Liver (tissue), 9 donors: ENCODE results near the gene CHDH. TPM values are rescaled to one million over a fixed set of nuclear protein-coding genes. Genes with fewer than 3 reads are reported as not detected.

ENCODE experiments used
- DNase-seq: peaks from one replicate; pipeline ENCODE4 v3.0.0-alpha.2; 2017; ENCODE audit warnings: low spot score
- H3K27ac ChIP-seq, 2 donors: one replicate each; pipeline ENCODE4 v1.7.0; 2013; ENCODE audit warnings: inconsistent platforms in 2 of 2, low read length in 2 of 2, control low read depth in 1 of 2, low read depth in 1 of 2, mild to moderate bottlenecking in 1 of 2
- H3K27me3 ChIP-seq, 4 donors: one replicate each; pipeline versions ENCODE4 v1.6.1 to v1.7.0; 2013; ENCODE audit warnings: low read length in 3 of 4, inconsistent platforms in 1 of 4, mild to moderate bottlenecking in 1 of 4, moderate library complexity in 1 of 4; ENCODE audit not compliant: control insufficient read depth in 4 of 4, insufficient read depth in 4 of 4
- H3K36me3 ChIP-seq, 4 donors: one replicate each; pipeline versions ENCODE4 v1.6.1 to v1.7.0; 2013; ENCODE audit warnings: low read length in 3 of 4, mild to moderate bottlenecking in 3 of 4, low read depth in 1 of 4, moderate library complexity in 1 of 4; ENCODE audit not compliant: control insufficient read depth in 4 of 4, insufficient read depth in 3 of 4
- H3K4me1 ChIP-seq, 4 donors: one replicate each; pipeline versions ENCODE4 v1.6.1 to v1.7.0; 2013; ENCODE audit warnings: low read length in 3 of 4, mild to moderate bottlenecking in 3 of 4, moderate library complexity in 1 of 4; ENCODE audit not compliant: control insufficient read depth in 4 of 4, insufficient read depth in 4 of 4
- H3K4me3 ChIP-seq, 3 donors: one replicate each; pipeline versions ENCODE4 v1.6.1 to v1.7.0; 2013; ENCODE audit warnings: low read length in 3 of 3, control low read depth in 1 of 3, low read depth in 1 of 3, mild to moderate bottlenecking in 1 of 3
- H3K9ac ChIP-seq, 2 donors: one replicate each; pipeline ENCODE4 v1.7.0; 2013; ENCODE audit warnings: low read length in 2 of 2, mild to moderate bottlenecking in 2 of 2, moderate library complexity in 2 of 2, control low read depth in 1 of 2, low read depth in 1 of 2
- H3K9me3 ChIP-seq, 4 donors: one replicate each; pipeline versions ENCODE4 v1.6.1 to v1.7.0; 2013; ENCODE audit warnings: low read length in 3 of 4; ENCODE audit not compliant: control insufficient read depth in 4 of 4
- EGR1 ChIP-seq, 2 donors: IDR thresholded peaks; 2 replicates each; pipeline ENCODE4 v1.6.1; 2016 to 2018; ENCODE audit warnings: antibody characterized with exemption in 2 of 2, low read depth in 2 of 2
- FOXA1 ChIP-seq: IDR thresholded peaks from 2 replicates; pipeline ENCODE4 v1.6.1; 2016; ENCODE audit warnings: antibody characterized with exemption
- FOXA2 ChIP-seq: IDR thresholded peaks from 2 replicates; pipeline ENCODE4 v1.6.1; 2016; ENCODE audit warnings: antibody characterized with exemption
- GABPA ChIP-seq, 2 donors: IDR thresholded peaks in 1 of 2; conservative IDR thresholded peaks in 1 of 2; 2 replicates each; pipeline ENCODE4 v1.6.1; 2016; ENCODE audit warnings: antibody characterized with exemption in 2 of 2, mild to moderate bottlenecking in 1 of 2, moderate library complexity in 1 of 2
- HNF4A ChIP-seq, 2 donors: conservative IDR thresholded peaks; 2 replicates each; pipeline ENCODE4 v1.6.1; 2016; ENCODE audit warnings: antibody characterized with exemption in 2 of 2, mild to moderate bottlenecking in 2 of 2
- HNF4G ChIP-seq: IDR thresholded peaks from 2 replicates; pipeline ENCODE4 v1.6.1; 2016; ENCODE audit warnings: antibody characterized with exemption
- JUND ChIP-seq, 2 donors: IDR thresholded peaks; 2 replicates each; pipeline ENCODE4 v1.6.1; 2016; ENCODE audit warnings: antibody characterized with exemption in 2 of 2
- NR2F2 ChIP-seq: IDR thresholded peaks from 2 replicates; pipeline ENCODE4 v1.6.1; 2016; ENCODE audit warnings: antibody characterized with exemption
- RAD21 ChIP-seq, 2 donors: IDR thresholded peaks; 2 replicates each; pipeline ENCODE4 v1.6.1; 2016; ENCODE audit warnings: antibody characterized with exemption in 2 of 2, mild to moderate bottlenecking in 2 of 2
- RXRA ChIP-seq, 2 donors: IDR thresholded peaks; 2 replicates each; pipeline ENCODE4 v1.6.1; 2017 to 2018; ENCODE audit warnings: antibody characterized with exemption in 2 of 2, mild to moderate bottlenecking in 1 of 2
- SP1 ChIP-seq: IDR thresholded peaks from 2 replicates; pipeline ENCODE4 v1.6.1; 2018; ENCODE audit warnings: antibody characterized with exemption, mild to moderate bottlenecking
- TAF1 ChIP-seq: conservative IDR thresholded peaks from 2 replicates; pipeline ENCODE4 v1.6.1; 2016; ENCODE audit warnings: antibody characterized with exemption, mild to moderate bottlenecking
- YY1 ChIP-seq: IDR thresholded peaks from 2 replicates; pipeline ENCODE4 v1.6.1; 2016; ENCODE audit warnings: antibody characterized with exemption, mild to moderate bottlenecking
- WGBS: extraction: QIAGEN DNeasy Blood & Tissue Kit; methylation state at CpG from one replicate; pipeline ENCODE4 v1.1.7; 2013; 5-methylcytosine and 5-hydroxymethylcytosine counted together
- polyA plus RNA-seq, 2 donors: library from polyadenylated mRNA; stranded (reverse) in 1 of 2; unstranded in 1 of 2; fragments of 200-250 nt in 1 of 2; fragments of >200 nt in 1 of 2; fragmentation: Nextera tagmentation in 1 of 2; extraction: Ambion mirVana in 1 of 2; gene quantifications; one replicate each; pipeline versions ENCODE4 v1.2.1 to v1.2.3, GENCODE V29; 2013 to 2015
- total RNA-seq, 2 donors: library from RNA; depleted of rRNA; stranded (reverse); fragments of >200 nt; gene quantifications; one replicate each; pipeline ENCODE4 v1.2.3, GENCODE V29; 2014
- TF ChIP-seq, protein P1 (sequence below): IDR thresholded peaks from 2 replicates; pipeline ENCODE4 v1.6.1; 2016; ENCODE audit warnings: antibody characterized with exemption
- TF ChIP-seq, protein P2 (sequence below): IDR thresholded peaks from 2 replicates; pipeline ENCODE4 v1.6.1; 2016; ENCODE audit warnings: antibody characterized with exemption
- TF ChIP-seq, protein P3 (sequence below): IDR thresholded peaks from 2 replicates; pipeline ENCODE4 v1.6.1; 2016; ENCODE audit warnings: antibody characterized with exemption
- TF ChIP-seq, protein P4 (sequence below): IDR thresholded peaks from 2 replicates; pipeline ENCODE4 v1.6.1; 2016; ENCODE audit warnings: antibody characterized with exemption, mild to moderate bottlenecking
- TF ChIP-seq, protein P5 (sequence below): fragments of 150-350 bp; IDR thresholded peaks from 2 replicates; pipeline ENCODE4 v1.5.1; 2017; ENCODE audit warnings: improper control_type of control experiment, low read depth, low read length; ENCODE audit not compliant: missing input control
- donor health status: healthy.
- donor health status: healthy.
- donor health status: healthy.
- donor health status: healthy.
- donor health status: healthy.

CHDH gene
- total and polyA plus RNA-seq, 4 donors = 9.1 to 34.0 (median 21.2) TPM

DNA sequence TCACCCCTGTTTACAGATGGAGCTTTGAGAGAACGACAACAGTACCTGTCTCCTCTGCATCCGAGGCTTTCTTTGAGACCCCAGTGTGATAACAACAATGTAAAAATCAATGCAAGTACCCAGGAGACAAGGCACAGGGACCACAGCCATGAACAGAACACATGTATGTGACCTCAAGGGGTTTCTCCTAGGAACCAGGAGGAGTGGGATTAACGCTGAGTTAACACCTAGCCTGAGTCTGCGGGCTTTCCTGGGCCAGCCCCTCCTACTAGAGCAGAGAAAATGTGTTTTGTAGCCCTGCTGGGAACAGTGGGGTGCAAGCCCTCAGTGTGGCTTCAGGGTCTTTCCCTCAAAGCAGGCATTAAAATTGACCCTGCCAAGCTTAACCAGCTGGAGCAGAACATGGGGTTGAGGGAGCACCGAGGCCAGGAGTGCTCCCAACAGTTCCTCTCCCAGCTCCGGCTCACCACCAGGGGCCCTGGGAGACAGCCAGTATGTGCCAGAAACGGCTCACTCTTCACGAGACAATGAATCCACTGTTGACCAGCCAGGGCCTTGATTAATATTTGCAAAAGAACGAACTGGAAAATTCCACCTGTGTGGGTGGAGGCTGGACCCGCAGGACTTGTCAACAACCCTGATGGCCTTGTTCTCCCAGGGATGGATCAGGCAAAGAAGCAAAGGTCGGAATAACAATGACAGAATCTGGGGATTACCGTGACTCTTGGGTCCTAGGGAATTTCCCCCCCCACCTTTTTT lies 3.6 kb downstream of the CHDH start:
- TF ChIP-seq RXRA (IDR thresholded peaks at IDR 0.05) (peak; percentile 60 to 82), RAD21 (IDR thresholded peaks at IDR 0.05) (peak; percentile 49 to 63), EGR1 (IDR thresholded peaks at IDR 0.05; ENCODE audit: low read depth in 2 of 2) (peak; percentile 98 to 99), JUND (IDR thresholded peaks at IDR 0.05) (peak; percentile 60 to 80), SP1 (peak; percentile 96), YY1 (peak; percentile 92), HNF4G (peak; percentile 64), FOXA2 (peak; percentile 97), GABPA (IDR thresholded peaks at IDR 0.05 in 1 of 2, conservative IDR thresholded peaks at IDR 0.05 in 1 of 2) (peak in 1 of 2 donors; percentile 40), HNF4A (conservative IDR thresholded peaks at IDR 0.05) (peak; percentile 87 to 94), FOXA1 (peak; percentile 97), TAF1 (peak; percentile 56), NR2F2 (no peak)
- TF ChIP-seq, protein P1, sequence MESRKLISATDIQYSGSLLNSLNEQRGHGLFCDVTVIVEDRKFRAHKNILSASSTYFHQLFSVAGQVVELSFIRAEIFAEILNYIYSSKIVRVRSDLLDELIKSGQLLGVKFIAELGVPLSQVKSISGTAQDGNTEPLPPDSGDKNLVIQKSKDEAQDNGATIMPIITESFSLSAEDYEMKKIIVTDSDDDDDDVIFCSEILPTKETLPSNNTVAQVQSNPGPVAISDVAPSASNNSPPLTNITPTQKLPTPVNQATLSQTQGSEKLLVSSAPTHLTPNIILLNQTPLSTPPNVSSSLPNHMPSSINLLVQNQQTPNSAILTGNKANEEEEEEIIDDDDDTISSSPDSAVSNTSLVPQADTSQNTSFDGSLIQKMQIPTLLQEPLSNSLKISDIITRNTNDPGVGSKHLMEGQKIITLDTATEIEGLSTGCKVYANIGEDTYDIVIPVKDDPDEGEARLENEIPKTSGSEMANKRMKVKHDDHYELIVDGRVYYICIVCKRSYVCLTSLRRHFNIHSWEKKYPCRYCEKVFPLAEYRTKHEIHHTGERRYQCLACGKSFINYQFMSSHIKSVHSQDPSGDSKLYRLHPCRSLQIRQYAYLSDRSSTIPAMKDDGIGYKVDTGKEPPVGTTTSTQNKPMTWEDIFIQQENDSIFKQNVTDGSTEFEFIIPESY = peak; percentile 75
- TF ChIP-seq, protein P2, sequence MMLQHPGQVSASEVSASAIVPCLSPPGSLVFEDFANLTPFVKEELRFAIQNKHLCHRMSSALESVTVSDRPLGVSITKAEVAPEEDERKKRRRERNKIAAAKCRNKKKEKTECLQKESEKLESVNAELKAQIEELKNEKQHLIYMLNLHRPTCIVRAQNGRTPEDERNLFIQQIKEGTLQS = peak; percentile 62
- TF ChIP-seq, protein P3, sequence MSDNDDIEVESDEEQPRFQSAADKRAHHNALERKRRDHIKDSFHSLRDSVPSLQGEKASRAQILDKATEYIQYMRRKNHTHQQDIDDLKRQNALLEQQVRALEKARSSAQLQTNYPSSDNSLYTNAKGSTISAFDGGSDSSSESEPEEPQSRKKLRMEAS = peak; percentile 85
- TF ChIP-seq, protein P4, sequence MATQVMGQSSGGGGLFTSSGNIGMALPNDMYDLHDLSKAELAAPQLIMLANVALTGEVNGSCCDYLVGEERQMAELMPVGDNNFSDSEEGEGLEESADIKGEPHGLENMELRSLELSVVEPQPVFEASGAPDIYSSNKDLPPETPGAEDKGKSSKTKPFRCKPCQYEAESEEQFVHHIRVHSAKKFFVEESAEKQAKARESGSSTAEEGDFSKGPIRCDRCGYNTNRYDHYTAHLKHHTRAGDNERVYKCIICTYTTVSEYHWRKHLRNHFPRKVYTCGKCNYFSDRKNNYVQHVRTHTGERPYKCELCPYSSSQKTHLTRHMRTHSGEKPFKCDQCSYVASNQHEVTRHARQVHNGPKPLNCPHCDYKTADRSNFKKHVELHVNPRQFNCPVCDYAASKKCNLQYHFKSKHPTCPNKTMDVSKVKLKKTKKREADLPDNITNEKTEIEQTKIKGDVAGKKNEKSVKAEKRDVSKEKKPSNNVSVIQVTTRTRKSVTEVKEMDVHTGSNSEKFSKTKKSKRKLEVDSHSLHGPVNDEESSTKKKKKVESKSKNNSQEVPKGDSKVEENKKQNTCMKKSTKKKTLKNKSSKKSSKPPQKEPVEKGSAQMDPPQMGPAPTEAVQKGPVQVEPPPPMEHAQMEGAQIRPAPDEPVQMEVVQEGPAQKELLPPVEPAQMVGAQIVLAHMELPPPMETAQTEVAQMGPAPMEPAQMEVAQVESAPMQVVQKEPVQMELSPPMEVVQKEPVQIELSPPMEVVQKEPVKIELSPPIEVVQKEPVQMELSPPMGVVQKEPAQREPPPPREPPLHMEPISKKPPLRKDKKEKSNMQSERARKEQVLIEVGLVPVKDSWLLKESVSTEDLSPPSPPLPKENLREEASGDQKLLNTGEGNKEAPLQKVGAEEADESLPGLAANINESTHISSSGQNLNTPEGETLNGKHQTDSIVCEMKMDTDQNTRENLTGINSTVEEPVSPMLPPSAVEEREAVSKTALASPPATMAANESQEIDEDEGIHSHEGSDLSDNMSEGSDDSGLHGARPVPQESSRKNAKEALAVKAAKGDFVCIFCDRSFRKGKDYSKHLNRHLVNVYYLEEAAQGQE = peak; percentile 93
- TF ChIP-seq, protein P5, sequence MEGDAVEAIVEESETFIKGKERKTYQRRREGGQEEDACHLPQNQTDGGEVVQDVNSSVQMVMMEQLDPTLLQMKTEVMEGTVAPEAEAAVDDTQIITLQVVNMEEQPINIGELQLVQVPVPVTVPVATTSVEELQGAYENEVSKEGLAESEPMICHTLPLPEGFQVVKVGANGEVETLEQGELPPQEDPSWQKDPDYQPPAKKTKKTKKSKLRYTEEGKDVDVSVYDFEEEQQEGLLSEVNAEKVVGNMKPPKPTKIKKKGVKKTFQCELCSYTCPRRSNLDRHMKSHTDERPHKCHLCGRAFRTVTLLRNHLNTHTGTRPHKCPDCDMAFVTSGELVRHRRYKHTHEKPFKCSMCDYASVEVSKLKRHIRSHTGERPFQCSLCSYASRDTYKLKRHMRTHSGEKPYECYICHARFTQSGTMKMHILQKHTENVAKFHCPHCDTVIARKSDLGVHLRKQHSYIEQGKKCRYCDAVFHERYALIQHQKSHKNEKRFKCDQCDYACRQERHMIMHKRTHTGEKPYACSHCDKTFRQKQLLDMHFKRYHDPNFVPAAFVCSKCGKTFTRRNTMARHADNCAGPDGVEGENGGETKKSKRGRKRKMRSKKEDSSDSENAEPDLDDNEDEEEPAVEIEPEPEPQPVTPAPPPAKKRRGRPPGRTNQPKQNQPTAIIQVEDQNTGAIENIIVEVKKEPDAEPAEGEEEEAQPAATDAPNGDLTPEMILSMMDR = peak; percentile 56

More for the DNA sequence above, 3.6 kb downstream of the CHDH start:
- no peaks in the 10 kb centered on the region for H3K27me3 ChIP-seq
- peaks cover 2 to 52% (median 18%) of the 10 kb centered on the region in 4 donors for H3K4me1 ChIP-seq
- DNase-seq = peak; percentile 66
- peak overlapping the region in 2 of 3 donors; percentile 12 to 19 for H3K4me3 ChIP-seq
- peak overlapping the region; percentile 98 to 99 for H3K27ac ChIP-seq
- H3K36me3 ChIP-seq = peaks cover 2 to 17% (median 6%) of the 10 kb centered on the region in 4 donors
- 23% methylated on average over 12 of the region's 12 CpGs for WGBS
- no peaks in the 10 kb centered on the region for H3K9me3 ChIP-seq
- peak overlapping the region; percentile 69 to 92 for H3K9ac ChIP-seq
